H9 (cell line): ENCODE measurements around the gene SLC46A3. TPM values are rescaled to one million over a fixed set of nuclear protein-coding genes. Genes with fewer than 3 reads are reported as not detected.
A peak's percentile ranks its signal among the peaks of the same experiment; 100 is the strongest.

Experiments used
- DNase-seq: peaks from one replicate; pipeline ENCODE4 v3.0.0-alpha.2; 2017
- H2AFZ ChIP-seq: one replicate; pipeline ENCODE4 v1.6.1; 2013; ENCODE audit warnings: mild to moderate bottlenecking, low read length, control low read depth, moderate library complexity
- H2AK5ac ChIP-seq: 2 replicates; pipeline ENCODE4 v1.6.1; 2013; ENCODE audit warnings: low read length, control low read depth, mixed read lengths; ENCODE audit not compliant: insufficient read length
- H2BK120ac ChIP-seq: one replicate; pipeline ENCODE4 v1.6.1; 2013; ENCODE audit warnings: low read depth, mild to moderate bottlenecking, low read length, control low read depth, inconsistent platforms; ENCODE audit not compliant: poor library complexity, severe bottlenecking
- H2BK12ac ChIP-seq: 2 replicates; pipeline ENCODE4 v1.6.1; 2013; ENCODE audit warnings: low read length, control low read depth, mixed read lengths, low read depth; ENCODE audit not compliant: insufficient read length
- H2BK15ac ChIP-seq: 2 replicates; pipeline ENCODE4 v1.6.1; 2013; ENCODE audit warnings: low read depth, low read length, control low read depth
- H2BK20ac ChIP-seq: one replicate; pipeline ENCODE4 v1.6.1; 2013; ENCODE audit warnings: low read depth, mild to moderate bottlenecking, low read length, control low read depth, inconsistent platforms; ENCODE audit not compliant: poor library complexity, severe bottlenecking
- H2BK5ac ChIP-seq: 2 replicates; pipeline ENCODE4 v1.6.1; 2013; ENCODE audit warnings: low read length, control low read depth, mixed read lengths; ENCODE audit not compliant: insufficient read length
- H3K14ac ChIP-seq: 2 replicates; pipeline ENCODE4 v1.6.1; 2013; ENCODE audit warnings: low read length, control low read depth; ENCODE audit not compliant: insufficient read depth
- H3K18ac ChIP-seq: 2 replicates; pipeline ENCODE4 v1.6.1; 2013; ENCODE audit warnings: low read depth, mild to moderate bottlenecking, mixed read lengths, low read length, control low read depth; ENCODE audit not compliant: insufficient read length
- H3K23ac ChIP-seq: 2 replicates; pipeline ENCODE4 v1.6.1; 2013; ENCODE audit warnings: low read length, control low read depth, mixed read lengths, low read depth; ENCODE audit not compliant: insufficient read length
- H3K23me2 ChIP-seq: 2 replicates; pipeline ENCODE4 v1.6.1; 2013; ENCODE audit warnings: low read depth, mild to moderate bottlenecking, mixed read lengths, low read length, control low read depth; ENCODE audit not compliant: insufficient read length, poor library complexity, severe bottlenecking
- H3K27ac ChIP-seq: 2 replicates; pipeline ENCODE4 v1.5.1; 2013; ENCODE audit warnings: low read length, control low read depth, mixed read lengths, low read depth; ENCODE audit not compliant: insufficient read length
- H3K27me3 ChIP-seq: 2 replicates; pipeline ENCODE4 v1.6.1; 2013; ENCODE audit warnings: low read length, control low read depth, inconsistent platforms; ENCODE audit not compliant: insufficient read depth
- H3K4ac ChIP-seq: 2 replicates; pipeline ENCODE4 v1.6.1; 2013; ENCODE audit warnings: low read depth, mild to moderate bottlenecking, control low read depth, inconsistent platforms, low read length, moderate library complexity
- H3K4me1 ChIP-seq: 2 replicates; pipeline ENCODE4 v1.6.1; 2013; ENCODE audit warnings: low read length, control low read depth, inconsistent platforms; ENCODE audit not compliant: insufficient read depth
- H3K4me2 ChIP-seq: 2 replicates; pipeline ENCODE4 v1.6.1; 2013; ENCODE audit warnings: low read length, control low read depth, mixed read lengths; ENCODE audit not compliant: insufficient read length, insufficient read depth
- H3K56ac ChIP-seq: 2 replicates; pipeline ENCODE4 v1.6.1; 2013; ENCODE audit warnings: low read depth, mild to moderate bottlenecking, mixed read lengths, low read length, control low read depth; ENCODE audit not compliant: insufficient read length
- H3K79me1 ChIP-seq: 2 replicates; pipeline ENCODE4 v1.6.1; 2013; ENCODE audit warnings: low read depth, mild to moderate bottlenecking, moderate library complexity, low read length, control low read depth, inconsistent platforms; ENCODE audit not compliant: insufficient read depth, poor library complexity, severe bottlenecking
- H3K79me2 ChIP-seq: 2 replicates; pipeline ENCODE4 v1.6.1; 2013; ENCODE audit warnings: low read length, control low read depth, inconsistent platforms; ENCODE audit not compliant: insufficient read depth
- H3K9ac ChIP-seq: 2 replicates; pipeline ENCODE4 v1.6.1; 2013; ENCODE audit warnings: low read length, control low read depth, mixed read lengths; ENCODE audit not compliant: insufficient read length; ENCODE audit errors: extremely low read depth
- H3K9me3 ChIP-seq: one replicate; pipeline ENCODE4 v1.6.1; 2013; ENCODE audit warnings: low read depth, low read length, inconsistent platforms; ENCODE audit not compliant: control insufficient read depth
- H3T11ph ChIP-seq: one replicate; pipeline ENCODE4 v1.6.1; 2013; ENCODE audit warnings: mild to moderate bottlenecking, low read length, control low read depth, inconsistent platforms
- H4K20me1 ChIP-seq: one replicate; pipeline ENCODE4 v1.6.1; 2013; ENCODE audit not compliant: control insufficient read depth, insufficient read length, insufficient read depth
- H4K5ac ChIP-seq: 2 replicates; pipeline ENCODE4 v1.6.1; 2013; ENCODE audit warnings: low read depth, mild to moderate bottlenecking, mixed read lengths, low read length, control low read depth; ENCODE audit not compliant: insufficient read length
- H4K8ac ChIP-seq: replicated peaks from 2 replicates; pipeline ENCODE4 v1.6.1; 2013; ENCODE audit warnings: low read length, control low read depth, mixed read lengths, low read depth; ENCODE audit not compliant: insufficient read length
- H4K91ac ChIP-seq: 2 replicates; pipeline ENCODE4 v1.6.1; 2013; ENCODE audit warnings: low read depth, mild to moderate bottlenecking, moderate library complexity, mixed read lengths, low read length, control low read depth; ENCODE audit not compliant: insufficient read length
- H3K27ac Mint-ChIP-seq, 3 experiments: 2 replicates in 2 of 3; 3 replicates in 1 of 3; pipeline ENCODE4 v1.8.0; 2020 to 2021; ENCODE audit warnings: mixed read lengths in 3 of 3, mild to moderate bottlenecking in 1 of 3, moderate library complexity in 1 of 3
- H3K27me3 Mint-ChIP-seq: 2 replicates; pipeline ENCODE4 v1.8.0; 2021; ENCODE audit warnings: low read depth, mild to moderate bottlenecking, moderate library complexity, mixed read lengths
- H3K36me3 Mint-ChIP-seq, 3 experiments: 2 replicates in 2 of 3; 3 replicates in 1 of 3; pipeline ENCODE4 v1.8.0; 2020 to 2021; ENCODE audit warnings: low read depth in 3 of 3, mixed read lengths in 3 of 3; ENCODE audit not compliant: insufficient read depth in 1 of 3
- H3K4me1 Mint-ChIP-seq, 2 experiments: 2 replicates each; pipeline ENCODE4 v1.8.0; 2020; ENCODE audit warnings: mixed read lengths in 2 of 2
- H3K4me3 Mint-ChIP-seq, 2 experiments: 2 replicates in 1 of 2; 3 replicates in 1 of 2; pipeline ENCODE4 v1.8.0; 2020 to 2021; ENCODE audit warnings: mild to moderate bottlenecking in 2 of 2, mixed read lengths in 2 of 2, moderate library complexity in 1 of 2
- H3K9me3 Mint-ChIP-seq, 2 experiments: 2 replicates in 1 of 2; 3 replicates in 1 of 2; pipeline ENCODE4 v1.8.0; 2020; ENCODE audit warnings: mild to moderate bottlenecking in 2 of 2, mixed read lengths in 2 of 2, moderate library complexity in 1 of 2
- WGBS: extraction: QIAGEN DNeasy Blood & Tissue Kit; methylation state at CpG from one replicate; pipeline ENCODE4 v1.1.7; 2013; ENCODE audit warnings: missing lambda C conversion rate, low lambda C conversion rate, mixed read lengths; ENCODE audit not compliant: insufficient read length; ENCODE audit errors: extremely low coverage; 5-methylcytosine and 5-hydroxymethylcytosine counted together
- total RNA-seq: library from RNA; stranded (reverse); gene quantifications from 2 replicates; pipeline ENCODE4 v1.2.1, GENCODE V29; 2021
- TF ChIP-seq, protein P1 (sequence below): fragments of 200-600 bp; sonication (generic); conservative IDR thresholded peaks from 3 replicates; pipeline ENCODE4 v1.8.0; 2021; ENCODE audit warnings: antibody characterized with exemption, mild to moderate bottlenecking

Gene SLC46A3
- total RNA-seq, 1 experiment from 2014 or later: 0.26 TPM

DNA sequence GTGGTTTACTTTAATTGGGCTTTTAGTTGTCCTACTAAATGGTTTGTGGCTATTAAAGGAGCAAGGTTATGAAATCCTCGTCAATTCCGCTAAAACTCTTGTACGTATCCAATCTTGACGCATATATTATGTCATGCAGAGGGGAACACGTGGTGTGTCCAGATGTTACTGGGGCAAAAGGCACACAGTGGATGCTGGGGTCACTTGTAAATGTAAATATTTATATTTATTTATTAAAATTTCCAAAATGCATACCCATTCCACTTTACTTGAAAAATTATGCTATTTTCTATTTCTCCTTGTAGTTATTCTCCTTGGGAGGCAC is 36.7 kb upstream of the SLC46A3 start:
- Histone ChIP-seq H4K20me1 (no peaks in the 10 kb centered on the region), H3K9ac (no peak overlapping the region), H4K5ac (no peak overlapping the region), H4K8ac (no peak overlapping the region), H3K4me2 (no peak overlapping the region), H3K9me3 (no peaks in the 10 kb centered on the region), H2AFZ (no peak overlapping the region), H2AK5ac (no peak overlapping the region), H2BK5ac (no peak overlapping the region), H2BK12ac (no peak overlapping the region), H3K23ac (no peak overlapping the region), H2BK120ac (no peak overlapping the region), H4K91ac (no peak overlapping the region), H3K14ac (no peak overlapping the region), H3K4ac (no peak overlapping the region), H3K79me2 (no peaks in the 10 kb centered on the region), H2BK15ac (no peak overlapping the region), H3K4me1 (peaks cover 6% of the 10 kb centered on the region; the same call in 1 of the 2 replicates), H3K56ac (no peak overlapping the region), H3K79me1 (no peaks in the 10 kb centered on the region), H3K18ac (no peak overlapping the region), H3K27me3 (no peaks in the 10 kb centered on the region), H3T11ph (no peak overlapping the region), H3K23me2 (no peaks in the 10 kb centered on the region), H3K27ac (no peak overlapping the region), H2BK20ac (no peak overlapping the region)
- Mint-ChIP-seq H3K36me3 (peaks cover 7 to 20% (median 9%) of the 10 kb centered on the region in 3 experiments), H3K4me3 (no peak overlapping the region), H3K9me3 (peaks cover 24 to 27% of the 10 kb centered on the region in 2 experiments), H3K27me3 (no peaks in the 10 kb centered on the region), H3K27ac (peak overlapping the region in 1 of 3 experiments; percentile 29; a peak in 1 of 7 replicates), H3K4me1 (peaks cover 28 to 31% of the 10 kb centered on the region in 2 experiments)
- DNase-seq: no peak
- no CpG with 5 or more reads among the region's 5 CpGs for WGBS
- TF ChIP-seq, protein P1, sequence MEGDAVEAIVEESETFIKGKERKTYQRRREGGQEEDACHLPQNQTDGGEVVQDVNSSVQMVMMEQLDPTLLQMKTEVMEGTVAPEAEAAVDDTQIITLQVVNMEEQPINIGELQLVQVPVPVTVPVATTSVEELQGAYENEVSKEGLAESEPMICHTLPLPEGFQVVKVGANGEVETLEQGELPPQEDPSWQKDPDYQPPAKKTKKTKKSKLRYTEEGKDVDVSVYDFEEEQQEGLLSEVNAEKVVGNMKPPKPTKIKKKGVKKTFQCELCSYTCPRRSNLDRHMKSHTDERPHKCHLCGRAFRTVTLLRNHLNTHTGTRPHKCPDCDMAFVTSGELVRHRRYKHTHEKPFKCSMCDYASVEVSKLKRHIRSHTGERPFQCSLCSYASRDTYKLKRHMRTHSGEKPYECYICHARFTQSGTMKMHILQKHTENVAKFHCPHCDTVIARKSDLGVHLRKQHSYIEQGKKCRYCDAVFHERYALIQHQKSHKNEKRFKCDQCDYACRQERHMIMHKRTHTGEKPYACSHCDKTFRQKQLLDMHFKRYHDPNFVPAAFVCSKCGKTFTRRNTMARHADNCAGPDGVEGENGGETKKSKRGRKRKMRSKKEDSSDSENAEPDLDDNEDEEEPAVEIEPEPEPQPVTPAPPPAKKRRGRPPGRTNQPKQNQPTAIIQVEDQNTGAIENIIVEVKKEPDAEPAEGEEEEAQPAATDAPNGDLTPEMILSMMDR: no peak
